Right lobe of liver (tissue), 6 donors: ENCODE measurements around the gene DEFB114. TPM values are rescaled to one million over a fixed set of nuclear protein-coding genes. Genes with fewer than 3 reads are reported as not detected.

Experiments
- ATAC-seq, 4 donors: fragments of 200-7000 bp; cut with Tn5 transposase; one replicate each; pipeline ENCODE4 v1.9.1; 2020; ENCODE audit warnings: mild to moderate bottlenecking in 4 of 4, moderate library complexity in 4 of 4
- DNase-seq, 3 donors: peaks; one replicate each; pipeline ENCODE4 v3.0.0-alpha.2; 2020
- H3K27ac ChIP-seq, 3 donors: fragments of 200-600 bp; one replicate each; pipeline ENCODE4 v1.8.0; 2022
- H3K27me3 ChIP-seq, 2 donors: fragments of 200-600 bp; one replicate each; pipeline ENCODE4 v1.8.0; 2022
- H3K36me3 ChIP-seq, 4 donors: fragments of 200-600 bp; sonication (generic) in 1 of 4; one replicate each; pipeline versions ENCODE4 v1.5.1 to v1.8.0; 2017 to 2022; ENCODE audit warnings: control low read depth in 1 of 4
- H3K4me1 ChIP-seq, 4 donors: fragments of 200-600 bp; sonication (generic) in 1 of 4; one replicate each; pipeline versions ENCODE4 v1.5.1 to v1.8.0; 2017 to 2022; ENCODE audit warnings: control low read depth in 1 of 4
- H3K4me3 ChIP-seq, 3 donors: fragments of 200-600 bp; one replicate each; pipeline ENCODE4 v1.8.0; 2022
- H3K9me3 ChIP-seq, 4 donors: fragments of 200-600 bp; sonication (generic) in 1 of 4; one replicate each; pipeline versions ENCODE4 v1.5.1 to v1.8.0; 2017 to 2022; ENCODE audit warnings: control low read depth in 1 of 4
- POLR2A ChIP-seq: fragments of 450-650 bp; IDR thresholded peaks from one replicate; pipeline ENCODE4 v1.6.1; 2017; ENCODE audit warnings: antibody characterized with exemption, mild to moderate bottlenecking
- WGBS: methylation state at CpG from one replicate; pipeline ENCODE4 v1.1.6; 2018; ENCODE audit warnings: low coverage, low lambda C conversion rate; ENCODE audit not compliant: insufficient coverage; ENCODE audit errors: missing lambda C conversion rate; 5-methylcytosine and 5-hydroxymethylcytosine counted together
- intact Hi-C, 2 donors: fragments of 100-400 bp; cut with DNase I; formaldehyde crosslinking; loops; one replicate each; pipeline versions ENCODE4 v1.11.2 to v1.14.1; 2022
- total RNA-seq, 6 experiments: library from RNA; depleted of rRNA in 2 of 6; stranded (reverse); fragments of >200 nt in 2 of 6; fragmentation: NEBNext Ultra II Directional in 3 of 6; extraction: Animal tissue kit (Norgen Biotek cat#: 25700) in 3 of 6; gene quantifications; one replicate each; pipeline versions ENCODE4 v1.1.0 to v1.2.4, GENCODE V29; 2016 to 2023
- TF ChIP-seq, protein P1 (sequence below), 4 donors: fragments of 200-600 bp in 3 of 4; fragments of 450-650 bp in 1 of 4; IDR thresholded peaks; one replicate each; pipeline versions ENCODE4 v1.5.1 to v1.8.0; 2016 to 2022; ENCODE audit warnings: antibody characterized with exemption in 4 of 4, mild to moderate bottlenecking in 2 of 4
- donor health status: DM: no; HTN: yes; CAD: no.
- donor health status: DM: no; HTN: no; CAD: no.
- donor health status: DM: no; HTN: no; CAD: no.
- donor health status: DM: no; HTN: yes; CAD: no.
- donor health status: DM: no; HTN: yes; CAD: no.

Gene DEFB114
- total RNA-seq, 6 experiments from 2014 or later, result not detected

- Histone ChIP-seq H3K9me3 (no peaks in the 10 kb centered on the region), H3K4me3 (peak overlapping the region in 1 of 3 donors; percentile 33), H3K36me3 (peaks cover 0 to 1% (median 0%) of the 10 kb centered on the region in 4 donors), H3K27ac (no peak overlapping the region), H3K4me1 (no peaks in the 10 kb centered on the region), H3K27me3 (no peaks in the 10 kb centered on the region)
- WGBS, result 32% methylated on average over 3 of the region's 3 CpGs
- TF ChIP-seq POLR2A, result no peak
- TF ChIP-seq, protein P1, sequence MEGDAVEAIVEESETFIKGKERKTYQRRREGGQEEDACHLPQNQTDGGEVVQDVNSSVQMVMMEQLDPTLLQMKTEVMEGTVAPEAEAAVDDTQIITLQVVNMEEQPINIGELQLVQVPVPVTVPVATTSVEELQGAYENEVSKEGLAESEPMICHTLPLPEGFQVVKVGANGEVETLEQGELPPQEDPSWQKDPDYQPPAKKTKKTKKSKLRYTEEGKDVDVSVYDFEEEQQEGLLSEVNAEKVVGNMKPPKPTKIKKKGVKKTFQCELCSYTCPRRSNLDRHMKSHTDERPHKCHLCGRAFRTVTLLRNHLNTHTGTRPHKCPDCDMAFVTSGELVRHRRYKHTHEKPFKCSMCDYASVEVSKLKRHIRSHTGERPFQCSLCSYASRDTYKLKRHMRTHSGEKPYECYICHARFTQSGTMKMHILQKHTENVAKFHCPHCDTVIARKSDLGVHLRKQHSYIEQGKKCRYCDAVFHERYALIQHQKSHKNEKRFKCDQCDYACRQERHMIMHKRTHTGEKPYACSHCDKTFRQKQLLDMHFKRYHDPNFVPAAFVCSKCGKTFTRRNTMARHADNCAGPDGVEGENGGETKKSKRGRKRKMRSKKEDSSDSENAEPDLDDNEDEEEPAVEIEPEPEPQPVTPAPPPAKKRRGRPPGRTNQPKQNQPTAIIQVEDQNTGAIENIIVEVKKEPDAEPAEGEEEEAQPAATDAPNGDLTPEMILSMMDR (IDR thresholded peaks at IDR 0.05), result no peak
- DNase-seq (no peak), ATAC-seq (peak in 3 of 4 donors; percentile 33 to 59 (median 59))
- intact Hi-C loops, result no loop called here
Measured at GRCh38 chr6:49978332-49979226, 14.6 kb upstream of the DEFB114 start.

DNA sequence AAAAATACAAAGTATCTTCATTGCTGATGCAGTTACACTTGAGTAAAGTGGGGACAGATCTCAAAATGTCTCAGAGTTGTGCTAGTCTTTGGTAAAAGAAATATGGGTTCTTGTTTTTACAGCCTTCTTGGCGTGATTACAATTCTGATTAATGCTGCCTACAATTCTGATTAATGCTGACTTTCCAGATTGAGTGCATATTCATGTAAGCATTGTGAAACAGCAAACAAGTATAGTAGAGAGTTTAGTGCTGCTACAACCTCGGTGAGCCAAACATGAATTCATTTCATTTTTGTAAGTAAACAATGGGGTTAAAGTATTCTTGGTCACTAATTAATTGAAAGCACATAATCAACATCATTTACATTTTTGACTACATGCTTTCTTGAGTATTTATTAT lies 5.6 kb upstream of the DEFB114 start, which contains the start of gene DEFB113:
TSS of gene DEFB113 (minus strand) at position 21 of the 400 bp plus-strand sequence. CDS start at position 21, 0 bp downstream.
- Histone ChIP-seq H3K4me1 (no peaks in the 10 kb centered on the region), H3K4me3 (no peak within 1 kb of the TSS), H3K9me3 (no peaks in the 10 kb centered on the region), H3K27me3 (no peaks in the 10 kb centered on the region), H3K27ac (no peak within 1 kb of the TSS), H3K36me3 (no peaks in the 10 kb centered on the region)
- WGBS, result 37% methylated on average over 2 of the region's 2 CpGs
- no peak for TF ChIP-seq POLR2A
- TF ChIP-seq, protein P1 (IDR thresholded peaks at IDR 0.05), result no peak
- intact Hi-C loops, result no loop called here
- no peak for ATAC-seq
- no peak for DNase-seq

DNA sequence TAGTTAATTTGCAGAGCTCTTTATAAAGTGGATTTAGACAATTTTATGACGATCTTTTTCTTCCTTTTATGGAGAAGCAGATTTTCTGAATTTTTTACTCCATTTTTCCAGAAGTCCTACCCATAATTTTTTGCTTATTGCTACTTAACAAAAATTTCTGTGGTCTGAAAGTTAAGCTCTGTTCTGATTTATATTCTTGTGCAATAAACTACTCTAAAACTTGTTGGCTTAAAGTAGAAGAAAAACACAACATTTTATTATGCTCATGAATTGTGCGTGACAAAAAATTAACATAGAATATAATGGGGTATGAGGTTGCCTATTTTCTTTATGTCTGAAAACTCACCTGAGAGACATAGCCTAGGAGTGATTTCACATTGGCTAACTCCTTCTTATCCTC lies 2.9 kb upstream of the DEFB114 start:
- intact Hi-C loops, result no loop called here
- Histone ChIP-seq H3K4me1 (no peaks in the 10 kb centered on the region), H3K27me3 (no peaks in the 10 kb centered on the region), H3K36me3 (no peaks in the 10 kb centered on the region), H3K4me3 (no peak overlapping the region), H3K9me3 (no peaks in the 10 kb centered on the region), H3K27ac (no peak overlapping the region)
- 39% methylated on average over 2 of the region's 2 CpGs for WGBS
- DNase-seq (no peak), ATAC-seq (no peak)
- TF ChIP-seq, protein P1 (IDR thresholded peaks at IDR 0.05), result no peak
- TF ChIP-seq POLR2A, result no peak

GRCh38 chr6:49966334-49966733 lies 2.4 kb upstream of the DEFB114 start:
- no peak for ATAC-seq
- 22% methylated on average over 2 of the region's 2 CpGs for WGBS
- DNase-seq, result no peak
- no peaks in the 10 kb centered on the region for H3K4me1 ChIP-seq
- no peak overlapping the region for H3K4me3 ChIP-seq
- no peaks in the 10 kb centered on the region for H3K9me3 ChIP-seq
- TF ChIP-seq, protein P1 (IDR thresholded peaks at IDR 0.05), result no peak
- no peak for TF ChIP-seq POLR2A
- H3K27ac ChIP-seq, result no peak overlapping the region
- no peaks in the 10 kb centered on the region for H3K36me3 ChIP-seq
- no peaks in the 10 kb centered on the region for H3K27me3 ChIP-seq
- intact Hi-C loops, result no loop called here
